H1 (cell line): ENCODE measurements around the gene PIK3CA. TPM values are rescaled to one million over a fixed set of nuclear protein-coding genes. Genes with fewer than 3 reads are reported as not detected.

ENCODE experiments used
- ATF3 ChIP-seq: IDR thresholded peaks from 2 replicates; pipeline ENCODE4 v1.6.1; 2011; ENCODE audit warnings: low read depth, mild to moderate bottlenecking, low read length; ENCODE audit not compliant: insufficient read depth
- CHD7 ChIP-seq: fragments of 300-600 bp; sonication (generic); IDR thresholded peaks from 2 replicates; pipeline ENCODE4 v1.7.1; 2012; ENCODE audit warnings: low read length, moderate library complexity, mild to moderate bottlenecking, inconsistent platforms; ENCODE audit not compliant: insufficient replicate concordance
- HDAC2 ChIP-seq, 2 experiments: fragments of 300-600 bp in 1 of 2; sonication (generic) in 1 of 2; IDR thresholded peaks; 2 replicates each; pipeline ENCODE4 v1.6.1; 2011 to 2012; ENCODE audit warnings: low read depth in 2 of 2, low read length in 2 of 2, mild to moderate bottlenecking in 2 of 2, moderate library complexity in 2 of 2, borderline replicate concordance in 1 of 2, inconsistent platforms in 1 of 2
- KDM4A ChIP-seq: IDR thresholded peaks from one replicate; pipeline ENCODE4 v1.7.1; 2012; ENCODE audit warnings: low read depth, mild to moderate bottlenecking, moderate library complexity, low read length, inconsistent platforms; ENCODE audit not compliant: severe bottlenecking
- MAFK ChIP-seq: IDR thresholded peaks from 2 replicates; pipeline ENCODE4 v1.6.1; 2012; ENCODE audit warnings: low read depth, mild to moderate bottlenecking, improper control_type of control experiment, low read length
- POU5F1 ChIP-seq: IDR thresholded peaks from 2 replicates; pipeline ENCODE4 v1.6.1; 2011; ENCODE audit warnings: low read depth, mild to moderate bottlenecking, low read length, moderate library complexity
- SIX5 ChIP-seq: IDR thresholded peaks from 2 replicates; pipeline ENCODE4 v1.6.1; 2011; ENCODE audit warnings: mild to moderate bottlenecking, low read depth, low read length
- SP2 ChIP-seq: IDR thresholded peaks from 2 replicates; pipeline ENCODE4 v1.6.1; 2012; ENCODE audit warnings: mild to moderate bottlenecking, low read length, inconsistent platforms
- polyA plus RNA-seq, 7 experiments: library from polyadenylated mRNA; depleted of rRNA in 3 of 7; stranded (reverse) in 5 of 7; unstranded in 2 of 7; fragments of >200 nt in 5 of 7; fragments of 200-250 nt in 2 of 7; gene quantifications; 1 replicate in 5 of 7; 2 replicates in 1 of 7; 4 replicates in 1 of 7; pipeline versions ENCODE4 v1.2.1 to v1.2.3, GENCODE V29; 2011 to 2013; ENCODE audit warnings: missing spikeins in 2 of 7, mixed read lengths in 2 of 7
- total RNA-seq: library from RNA; stranded (reverse); fragmentation: NEBNext Ultra II Directional; extraction: Animal tissue kit (Norgen Biotek cat#: 25700); gene quantifications from 2 replicates; pipeline ENCODE4 v1.2.1, GENCODE V29; 2021

Gene PIK3CA
- total and polyA plus RNA-seq, 2 of the 8 experiments (the other 6 are each of a cell fraction or from before 2014, with no cell fraction given): 1.6 to 11.3 TPM

GRCh38 chr3:179265092-179265491, 116.9 kb downstream of the PIK3CA start (continued):
- TF ChIP-seq CHD7 (no peak), SIX5 (no peak), POU5F1 (no peak), MAFK (no peak), SP2 (no peak), HDAC2 (IDR thresholded peaks at IDR 0.05; ENCODE audit: borderline replicate concordance in 1 of 2, low read depth in 2 of 2, low read length in 2 of 2) (no peak), KDM4A (no peak), ATF3 (no peak)
- TF ChIP-seq, all 59 proteins: peak for 0
